NT2/D1 (cell line): ENCODE measurements around the gene DSTN.

Experiments
- SUZ12 ChIP-seq: IDR thresholded peaks from 2 replicates; pipeline ENCODE4 v1.6.1; 2011; ENCODE audit not compliant: insufficient read length, insufficient read depth; ENCODE audit errors: extremely low read depth
- YY1 ChIP-seq: IDR thresholded peaks from 2 replicates; pipeline ENCODE4 v1.6.1; 2011; ENCODE audit not compliant: insufficient read length, insufficient read depth
- ZNF274 ChIP-seq: IDR thresholded peaks from 2 replicates; pipeline ENCODE4 v1.6.1; 2011; ENCODE audit warnings: mild to moderate bottlenecking, low read depth, low read length

- TF ChIP-seq ZNF274 (no peak), YY1 (no peak), SUZ12 (no peak)
These were observed 1.3 kb downstream of the DSTN start for GRCh38 chr20:17571153-17571527.
